Right hindlimb (tissue), 1 donor: ENCODE measurements around the gene PSMB5.

ENCODE experiments used
- DNase-seq: peaks from one replicate; pipeline ENCODE4 v3.0.0-alpha.2; 2018

The PSMB5 gene

DNA sequence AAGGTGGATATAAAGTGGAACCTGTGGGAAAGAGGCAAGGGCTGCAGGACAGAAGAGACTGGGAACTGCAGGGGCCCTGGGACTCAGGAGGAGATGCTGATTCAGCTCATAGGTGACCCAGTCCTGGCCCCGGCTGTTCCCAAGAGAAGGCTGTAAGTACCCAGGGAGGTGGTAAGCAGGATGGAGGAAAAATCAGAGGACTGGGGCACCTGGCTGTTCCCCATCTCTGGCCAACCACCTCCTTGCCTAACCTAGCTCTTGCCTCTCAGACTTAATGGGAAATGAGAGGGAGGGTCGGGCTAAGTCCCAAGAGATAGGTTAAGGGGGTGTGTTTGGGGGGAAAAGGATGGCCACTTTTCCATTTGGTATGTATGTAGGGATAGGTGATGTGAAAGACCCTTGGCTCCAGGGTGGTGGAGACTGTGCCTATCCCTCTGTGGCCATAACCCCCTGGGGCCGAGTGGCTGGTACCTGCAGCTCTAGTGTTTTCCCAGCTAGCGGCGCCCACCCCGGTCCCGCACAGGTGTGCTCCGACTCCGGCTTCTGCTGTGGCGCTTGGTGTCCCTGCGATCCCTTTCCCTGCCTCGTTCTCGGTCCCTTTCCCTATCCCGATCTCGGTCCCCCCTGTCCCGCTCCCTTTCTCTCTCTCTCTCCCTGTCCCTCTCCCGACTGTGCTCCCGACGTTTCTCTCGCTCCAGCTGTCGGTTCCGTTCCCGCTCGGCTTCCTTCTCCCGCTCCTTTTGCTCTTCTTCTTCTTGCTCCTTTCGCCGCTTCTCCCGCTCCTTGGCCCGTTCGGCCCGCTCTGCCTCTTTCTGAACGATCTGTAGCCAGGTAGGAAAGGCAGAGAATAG, 24.2 kb upstream of the PSMB5 start:
- no peak for DNase-seq

GRCh38 chr14:23057757-23058653, 23.3 kb upstream of the PSMB5 start:
- DNase-seq, result peak; percentile 94

GRCh38 chr14:23056956-23057756, 22.5 kb upstream of the PSMB5 start, which contains the start of gene CDH24:
CDH24 (minus strand) TSS chr14:23057520; CDS start chr14:23055733, 1,787 bp downstream.
- DNase-seq, result peak; percentile 89

DNA sequence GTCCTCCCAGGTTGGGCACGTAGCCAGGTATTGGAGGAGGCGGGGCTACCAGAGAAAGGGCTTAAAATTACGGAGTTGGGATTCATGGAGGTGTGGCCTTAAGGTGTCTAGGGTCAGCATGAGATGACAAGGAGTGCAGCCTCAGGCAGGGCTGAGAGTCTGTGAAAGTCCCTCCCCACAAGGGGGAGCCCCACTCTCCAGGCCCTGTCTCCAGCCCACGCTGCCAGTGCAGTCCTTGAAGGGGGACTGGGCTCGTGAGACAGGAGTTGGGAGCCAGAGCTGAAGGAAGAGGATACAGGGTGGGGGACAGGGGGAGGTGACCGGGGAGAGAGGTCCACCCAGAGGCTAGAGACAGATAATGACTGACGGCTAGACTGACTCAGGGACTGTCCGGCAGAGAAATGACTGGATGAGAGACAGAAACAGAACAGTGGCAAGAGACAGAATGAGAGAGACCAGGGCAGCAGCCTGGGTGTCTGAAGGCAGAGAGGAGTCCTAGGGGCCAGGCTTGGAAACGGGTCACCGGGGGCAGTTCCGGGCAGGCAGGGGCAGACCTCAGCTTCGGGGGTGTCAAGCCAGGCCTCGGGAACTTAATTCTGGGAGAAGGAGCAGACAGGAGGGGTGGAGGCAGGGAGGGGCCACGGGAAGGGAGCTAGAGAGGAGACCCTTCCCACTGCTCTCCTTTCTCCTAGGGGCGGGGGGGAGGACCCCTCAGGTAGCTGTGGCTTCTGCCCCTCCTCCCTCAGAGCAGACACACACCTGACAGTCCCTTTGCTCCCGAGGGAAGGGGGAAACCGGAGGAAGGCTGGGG, 21.6 kb upstream of the PSMB5 start:
- peak; percentile 62 for DNase-seq

DNA sequence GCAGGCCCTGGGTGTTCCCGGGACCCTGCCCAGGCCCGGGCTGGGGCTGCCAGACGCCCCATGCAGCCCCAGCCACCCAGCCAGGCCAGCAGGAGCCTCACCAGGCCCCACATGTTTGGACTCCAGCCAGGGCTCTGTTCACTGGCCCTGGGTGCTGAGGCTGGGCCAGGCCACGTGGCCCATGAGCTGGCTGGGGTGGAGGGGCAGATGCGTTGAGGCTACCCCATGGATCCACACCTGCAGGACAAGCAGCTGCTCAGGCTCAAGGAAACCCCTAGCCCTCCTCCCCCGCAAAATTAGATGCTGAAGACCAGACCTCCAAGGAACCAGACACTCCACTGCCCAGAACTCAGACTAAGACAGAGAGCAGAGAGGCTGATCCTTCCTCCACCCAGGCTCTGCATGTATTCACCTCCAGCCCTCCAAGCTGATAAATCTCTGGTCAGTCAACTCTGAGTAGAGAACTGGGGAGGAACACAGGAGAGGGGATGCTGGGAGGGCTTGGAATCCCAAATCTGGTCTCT, 21.0 kb upstream of the PSMB5 start:
- no peak for DNase-seq

DNA sequence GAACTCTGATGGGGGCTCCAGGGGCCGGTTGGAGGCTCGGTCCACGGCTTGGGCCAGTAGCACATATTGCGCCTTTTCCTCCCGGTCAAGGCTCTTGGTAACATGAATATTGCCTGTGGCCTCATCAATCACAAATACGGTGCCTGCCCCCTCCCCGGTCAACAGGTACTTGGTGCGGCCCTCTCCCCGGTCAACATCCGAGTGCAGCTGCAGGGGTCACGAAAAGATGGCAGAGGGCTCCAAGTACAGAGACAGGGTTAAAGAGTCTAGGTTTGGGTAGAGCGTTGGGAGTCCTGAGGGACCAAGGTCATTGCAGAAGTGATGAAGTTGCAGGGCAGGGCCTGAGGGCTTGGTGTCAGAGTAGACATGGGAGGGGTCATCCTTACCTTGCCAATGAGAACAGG, 20.4 kb upstream of the PSMB5 start:
- DNase-seq, result no peak

- no peak for DNase-seq
Measured at GRCh38 chr14:23054000-23054811, 19.5 kb upstream of the PSMB5 start.

DNA sequence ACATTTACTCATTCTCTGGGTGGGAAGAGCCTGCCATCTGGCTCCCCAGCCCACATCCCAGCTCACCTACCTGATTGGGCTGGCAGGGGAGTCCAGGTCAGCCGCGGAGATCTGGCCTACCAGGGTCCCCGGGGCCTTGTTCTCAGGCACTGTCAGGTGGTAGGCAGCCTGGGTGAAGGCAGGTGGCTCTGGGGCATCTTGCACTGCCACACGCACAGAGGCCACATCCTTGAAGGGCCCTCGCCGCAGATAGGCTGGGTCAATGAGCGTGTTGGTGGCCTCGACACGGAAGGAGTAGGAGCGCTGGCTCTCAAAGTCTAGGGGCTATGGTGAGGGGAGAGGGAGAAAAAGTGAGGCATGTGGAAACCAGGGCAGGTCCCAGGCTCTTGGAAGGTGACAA, 18.7 kb upstream of the PSMB5 start:
- DNase-seq, result no peak

- no peak for DNase-seq
Measured at GRCh38 chr14:23052671-23053070, 18.0 kb upstream of the PSMB5 start.

DNA sequence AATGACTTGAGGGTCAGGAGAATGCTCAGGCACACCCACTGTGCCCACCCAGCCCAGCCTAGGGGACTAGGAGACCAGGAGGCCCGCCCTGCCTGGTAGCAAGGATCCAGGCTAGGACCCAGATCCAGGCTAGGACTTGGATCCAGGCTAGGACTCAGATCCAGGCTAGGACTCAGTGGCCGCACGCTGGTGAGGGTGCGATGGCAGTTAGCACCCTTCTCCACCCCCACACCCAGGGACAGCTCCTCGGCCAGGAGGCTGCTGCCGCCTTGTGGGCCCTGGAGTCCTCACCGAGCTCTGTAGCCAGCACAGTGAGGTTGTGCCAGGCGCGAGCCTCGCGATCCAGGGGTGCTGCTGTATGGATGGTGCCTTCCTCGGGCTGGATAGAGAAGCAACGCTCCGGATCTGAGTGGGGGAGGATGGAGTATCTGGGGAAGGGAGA, 17.5 kb upstream of the PSMB5 start:
- DNase-seq, result no peak

DNA sequence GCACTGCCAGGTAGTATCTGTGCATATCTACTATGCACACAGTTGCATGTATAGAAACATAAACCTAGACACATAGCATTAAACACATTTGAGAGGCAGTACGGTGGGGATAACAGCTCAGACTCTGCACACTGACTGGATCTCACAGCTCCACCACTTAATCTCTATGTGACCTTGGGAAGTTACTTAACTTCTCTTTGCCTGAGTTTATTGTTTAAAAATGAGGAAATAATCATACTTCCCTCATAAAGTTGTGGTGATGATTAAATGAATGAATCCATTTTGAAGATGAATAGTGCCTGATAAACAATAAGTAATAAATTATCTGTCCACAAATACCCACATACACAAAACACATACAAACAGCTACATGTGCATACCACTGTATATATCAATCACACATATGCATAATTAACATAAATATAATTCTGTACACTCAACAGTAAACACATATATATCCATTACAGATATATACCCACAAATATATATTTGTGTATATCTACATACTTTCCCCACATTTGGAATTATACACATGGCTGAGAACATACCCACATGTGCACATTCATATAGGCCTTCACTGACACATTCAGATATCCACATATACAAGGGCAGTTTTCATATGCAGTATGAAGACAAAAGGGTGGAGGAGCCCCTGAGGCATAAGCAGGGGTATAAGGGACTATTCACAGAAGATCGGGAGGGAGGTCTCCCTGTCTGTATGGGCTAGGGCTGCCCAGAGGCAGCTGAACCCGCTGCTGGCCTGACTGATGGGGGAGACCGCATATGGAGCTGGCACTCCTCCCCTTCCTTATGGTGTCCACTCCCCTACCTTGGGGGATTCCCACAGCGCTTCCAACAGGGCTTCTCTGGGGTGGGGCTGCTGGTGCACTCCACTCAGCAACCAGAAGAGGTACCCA, 16.7 kb upstream of the PSMB5 start:
- no peak for DNase-seq

DNA sequence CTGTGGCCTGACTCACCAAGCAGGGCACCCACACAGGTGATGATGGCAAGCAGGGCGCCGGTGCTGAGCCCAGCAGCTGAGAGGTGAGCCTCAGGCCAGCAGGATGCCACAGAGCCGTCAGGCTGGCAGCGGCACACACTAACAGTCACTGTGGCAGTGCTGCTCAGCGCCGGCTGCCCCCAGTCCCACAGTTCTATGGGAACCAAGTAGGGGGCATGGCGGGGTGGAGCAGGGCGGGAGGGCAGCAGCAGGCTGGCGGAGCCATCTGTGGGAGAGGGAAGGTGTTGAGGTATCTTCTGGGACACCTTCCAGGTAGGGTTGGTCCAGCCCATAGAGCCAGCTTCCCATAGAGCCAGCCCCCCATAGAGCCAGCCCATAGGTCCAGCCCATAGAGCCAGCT, 14.3 kb upstream of the PSMB5 start:
- DNase-seq, result no peak

DNA sequence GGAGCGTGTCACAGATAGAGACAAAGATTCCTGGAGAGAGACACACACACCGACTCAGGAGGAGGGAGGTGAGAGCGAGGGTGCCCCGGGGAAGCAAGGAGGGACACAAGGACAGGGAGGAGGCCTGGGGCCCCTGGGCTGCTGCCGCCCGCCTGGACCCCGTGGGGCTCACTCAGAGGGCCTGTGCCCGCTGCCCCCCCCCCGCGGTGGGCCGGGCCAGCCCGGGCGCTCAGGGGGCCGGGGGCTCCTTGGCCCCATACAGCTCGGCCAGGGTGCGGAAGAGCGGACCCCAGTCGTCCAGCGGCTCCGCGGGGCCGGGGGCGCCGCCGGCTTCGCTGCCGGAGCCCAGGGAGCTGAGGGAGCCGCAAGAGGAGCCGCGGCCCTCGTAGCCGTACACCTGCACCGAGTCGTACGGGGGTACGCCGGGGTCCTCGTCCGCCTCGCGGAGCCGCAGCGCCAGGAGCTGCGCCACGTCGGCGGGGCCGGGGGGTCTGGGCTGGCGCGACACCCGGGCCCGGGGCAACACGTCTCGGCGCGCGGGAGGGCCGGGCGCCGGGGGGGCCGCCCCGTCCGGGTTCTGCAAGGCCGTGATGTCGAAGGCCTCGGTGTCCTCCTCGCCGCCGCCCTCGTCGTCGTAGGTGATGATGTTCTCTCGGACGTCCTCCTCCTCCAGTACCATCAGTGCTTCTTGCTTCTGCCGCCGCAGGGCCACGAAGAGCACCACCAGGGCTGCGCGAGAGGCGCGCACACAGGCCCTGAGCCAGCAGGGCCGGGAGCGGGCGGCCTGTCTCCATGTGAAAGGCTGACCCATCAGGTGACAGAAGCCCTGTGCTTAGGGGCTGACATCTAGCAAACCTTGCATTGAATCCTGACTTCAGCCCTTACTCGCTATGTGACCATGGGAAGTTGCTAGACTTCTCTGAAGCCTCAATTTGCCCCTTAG, 13.3 kb upstream of the PSMB5 start:
- no peak for DNase-seq

GRCh38 chr14:23047034-23047634, 12.4 kb upstream of the PSMB5 start:
- DNase-seq, result no peak

DNA sequence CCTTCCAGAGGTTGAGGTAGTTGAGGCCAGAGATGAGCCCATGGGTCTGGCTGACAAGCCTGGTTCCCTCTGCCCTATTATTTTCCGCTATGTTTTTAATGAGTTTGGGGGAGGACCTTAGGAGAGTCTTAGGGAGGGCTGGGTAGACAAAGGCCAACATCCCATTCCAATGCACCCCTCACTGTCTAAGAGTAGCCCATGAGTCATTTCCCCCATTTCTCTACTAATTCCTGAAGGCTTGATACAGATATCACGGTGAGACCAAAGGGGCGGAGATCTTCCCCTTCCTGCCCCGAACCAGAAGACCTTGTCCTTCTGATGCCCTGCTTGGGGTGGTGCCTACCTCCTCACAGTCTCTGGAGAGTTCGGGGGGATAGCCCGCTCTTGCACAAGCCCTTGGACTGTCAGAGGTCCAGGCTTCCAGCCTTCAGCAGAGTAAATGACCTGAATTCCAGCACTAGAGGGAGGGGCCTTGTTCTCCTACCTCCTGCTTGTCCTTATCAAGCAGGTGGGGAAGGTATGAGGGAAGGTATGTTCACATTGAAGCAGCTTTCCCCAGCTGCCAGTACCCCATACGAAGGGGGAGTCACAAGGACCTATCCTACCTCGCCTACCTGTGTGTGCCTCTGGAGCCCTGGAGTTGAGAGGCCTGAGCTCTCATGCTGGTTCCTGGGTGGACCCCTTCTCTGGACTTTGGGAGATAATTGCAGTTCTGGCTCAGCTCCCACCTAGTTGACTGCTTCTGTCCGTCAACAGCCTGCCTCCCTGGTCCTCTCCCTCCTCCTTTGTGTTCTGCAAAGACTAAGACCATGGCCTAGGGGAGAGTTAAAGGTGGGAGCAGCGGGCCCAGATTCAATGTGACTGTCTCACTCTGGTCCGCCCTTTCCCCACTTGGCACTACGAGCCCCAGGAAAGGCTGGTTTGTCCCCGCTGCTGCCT, 11.0 kb upstream of the PSMB5 start:
- no peak for DNase-seq

DNA sequence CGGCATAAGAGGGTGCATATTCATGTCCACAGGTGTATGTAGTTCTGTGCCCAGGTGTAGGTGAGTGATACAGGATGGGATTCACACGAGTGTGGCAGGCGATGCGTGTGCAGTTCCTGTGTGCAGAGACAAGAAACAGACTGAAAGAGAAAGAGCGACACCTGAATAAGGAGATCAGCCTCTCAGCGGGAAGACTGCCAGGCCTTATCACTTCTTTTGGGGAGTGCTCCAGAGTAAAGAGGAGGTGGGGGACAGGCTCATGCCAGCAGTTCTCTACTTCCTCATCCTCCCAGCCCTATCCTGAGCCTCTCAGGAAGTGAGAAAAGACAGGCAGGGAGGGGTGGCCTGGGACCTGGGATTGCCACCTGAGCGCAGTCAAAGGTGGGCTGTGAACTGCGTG, 10.1 kb upstream of the PSMB5 start:
- DNase-seq, result no peak

GRCh38 chr14:23043754-23044153, 9.1 kb upstream of the PSMB5 start:
- DNase-seq, result no peak
